Fibroblast of lung (primary cell): Measurements from ENCODE around the gene CLMN. TPM values are rescaled to one million over a fixed set of nuclear protein-coding genes. Genes with fewer than 3 reads are reported as not detected.

Experiments used
- DNase-seq, 2 donors: peaks; one replicate each; pipeline versions ENCODE4 v3.0.0 to v3.0.0-alpha.2; 2010; ENCODE audit warnings: low read depth in 2 of 2
- H2AFZ ChIP-seq: 2 replicates; pipeline ENCODE4 v1.5.1; 2012; ENCODE audit warnings: low read length, control low read depth, inconsistent platforms
- H3K27ac ChIP-seq: 2 replicates; pipeline ENCODE4 v1.5.1; 2011; ENCODE audit warnings: low read length, control low read depth; ENCODE audit not compliant: insufficient read depth
- H3K27me3 ChIP-seq: 2 replicates; pipeline ENCODE4 v1.5.1; 2011; ENCODE audit warnings: mild to moderate bottlenecking, low read length; ENCODE audit not compliant: control insufficient read depth, insufficient read depth
- H3K36me3 ChIP-seq: 2 replicates; pipeline ENCODE4 v1.5.1; 2011; ENCODE audit warnings: low read length; ENCODE audit not compliant: control insufficient read depth, insufficient read depth
- H3K4me1 ChIP-seq: 2 replicates; pipeline ENCODE4 v1.5.1; 2011; ENCODE audit warnings: low read length; ENCODE audit not compliant: control insufficient read depth, insufficient read depth; ENCODE audit errors: extremely low read depth
- H3K4me2 ChIP-seq: 2 replicates; pipeline ENCODE4 v1.5.1; 2011; ENCODE audit warnings: low read length, control low read depth; ENCODE audit not compliant: insufficient read depth; ENCODE audit errors: extremely low read depth
- H3K4me3 ChIP-seq, 4 experiments: fragments of 200-600 bp in 1 of 4; sonication (generic) in 1 of 4; replicated peaks in 1 of 4; 2 replicates each; pipeline ENCODE4 v1.5.1; 2011 to 2016; ENCODE audit warnings: low read length in 4 of 4, low read depth in 3 of 4, mild to moderate bottlenecking in 3 of 4, control low read depth in 2 of 4, inconsistent platforms in 1 of 4, mixed read lengths in 1 of 4; ENCODE audit not compliant: insufficient read depth in 1 of 4; ENCODE audit errors: control extremely low read depth in 1 of 4
- H3K79me2 ChIP-seq: 2 replicates; pipeline ENCODE4 v1.5.1; 2012; ENCODE audit warnings: mild to moderate bottlenecking, low read length, inconsistent platforms; ENCODE audit not compliant: control insufficient read depth, insufficient read depth
- H3K9ac ChIP-seq: 2 replicates; pipeline ENCODE4 v1.5.1; 2011; ENCODE audit warnings: mild to moderate bottlenecking, low read length, control low read depth; ENCODE audit not compliant: insufficient read depth
- H3K9me3 ChIP-seq: 2 replicates; pipeline ENCODE4 v1.5.1; 2012; ENCODE audit warnings: low read depth, low read length; ENCODE audit not compliant: control insufficient read depth, insufficient read depth
- H4K20me1 ChIP-seq: 2 replicates; pipeline ENCODE4 v1.5.1; 2011; ENCODE audit warnings: low read length; ENCODE audit not compliant: control insufficient read depth, insufficient read depth; ENCODE audit errors: extremely low read depth
- CTCF ChIP-seq, 2 donors: IDR thresholded peaks in 1 of 2; conservative IDR thresholded peaks in 1 of 2; 1 replicate in 1 of 2; 2 replicates in 1 of 2; pipeline ENCODE4 v1.5.1; 2011 to 2012; ENCODE audit warnings: low read length in 2 of 2, control low read depth in 1 of 2, inconsistent platforms in 1 of 2, low read depth in 1 of 2, mild to moderate bottlenecking in 1 of 2
- EZH2 ChIP-seq: IDR thresholded peaks from 2 replicates; pipeline ENCODE4 v1.5.1; 2012; ENCODE audit warnings: low read length, control low read depth, mild to moderate bottlenecking; ENCODE audit errors: missing control alignments
- polyA plus RNA-seq, 2 donors: library from polyadenylated mRNA; depleted of rRNA in 1 of 2; stranded (reverse) in 1 of 2; unstranded in 1 of 2; fragments of >200 nt; gene quantifications; 2 replicates each; pipeline ENCODE4 v1.2.1, GENCODE V29; 2011 to 2012; ENCODE audit warnings: missing spikeins in 1 of 2
- total RNA-seq: library from RNA; depleted of rRNA; stranded (reverse); fragments of >200 nt; gene quantifications from 2 replicates; pipeline ENCODE4 v1.2.1, GENCODE V29; 2014

CLMN gene
- total and polyA plus RNA-seq, 2 donors (not counting 1 experiment from before 2014, with no cell fraction given): 0.83 to 2.7 TPM

GRCh38 chr14:95348395-95349080, 28.8 kb upstream of the CLMN start:
- H2AFZ ChIP-seq: no peak overlapping the region
- no peaks in the 10 kb centered on the region for H3K79me2 ChIP-seq
- no peak overlapping the region for H3K4me2 ChIP-seq
- H3K9ac ChIP-seq: no peak overlapping the region
- no peak for DNase-seq
- no peaks in the 10 kb centered on the region for H4K20me1 ChIP-seq
- H3K4me3 ChIP-seq: no peak overlapping the region
- no peaks in the 10 kb centered on the region for H3K9me3 ChIP-seq
- no peak overlapping the region for H3K27ac ChIP-seq
- H3K4me1 ChIP-seq: no peaks in the 10 kb centered on the region
- no peaks in the 10 kb centered on the region for H3K36me3 ChIP-seq
- no peaks in the 10 kb centered on the region for H3K27me3 ChIP-seq
- TF ChIP-seq EZH2 (no peak), CTCF (conservative IDR thresholded peaks at IDR 0.05 in 1 of 2, IDR thresholded peaks at IDR 0.05 in 1 of 2; ENCODE audit: low read depth in 1 of 2, low read length in 2 of 2) (no peak)

GRCh38 chr14:95346820-95347219, 27.1 kb upstream of the CLMN start:
- H3K4me2 ChIP-seq: no peak overlapping the region
- no peak overlapping the region for H2AFZ ChIP-seq
- H3K27me3 ChIP-seq: no peaks in the 10 kb centered on the region
- DNase-seq: peak in 1 of 2 donors; percentile 19
- no peaks in the 10 kb centered on the region for H3K79me2 ChIP-seq
- no peak overlapping the region for H3K27ac ChIP-seq
- no peaks in the 10 kb centered on the region for H3K4me1 ChIP-seq
- H3K36me3 ChIP-seq: no peaks in the 10 kb centered on the region
- H3K9ac ChIP-seq: no peak overlapping the region
- no peaks in the 10 kb centered on the region for H3K9me3 ChIP-seq
- TF ChIP-seq EZH2 (no peak), CTCF (conservative IDR thresholded peaks at IDR 0.05 in 1 of 2, IDR thresholded peaks at IDR 0.05 in 1 of 2; ENCODE audit: low read depth in 1 of 2, low read length in 2 of 2) (no peak)
- H3K4me3 ChIP-seq: no peak overlapping the region
- no peaks in the 10 kb centered on the region for H4K20me1 ChIP-seq

- DNase-seq: no peak
- H3K27me3 ChIP-seq: no peaks in the 10 kb centered on the region
- H4K20me1 ChIP-seq: no peaks in the 10 kb centered on the region
Observed at GRCh38 chr14:95346266-95346665, 26.6 kb upstream of the CLMN start.

More at GRCh38 chr14:95346266-95346665, 26.6 kb upstream of the CLMN start:
- H3K4me1 ChIP-seq: no peaks in the 10 kb centered on the region
- H3K4me2 ChIP-seq: no peak overlapping the region
- no peaks in the 10 kb centered on the region for H3K36me3 ChIP-seq
- H3K9me3 ChIP-seq: no peaks in the 10 kb centered on the region
- H3K4me3 ChIP-seq: no peak overlapping the region
- no peaks in the 10 kb centered on the region for H3K79me2 ChIP-seq
- H3K27ac ChIP-seq: no peak overlapping the region
- H2AFZ ChIP-seq: no peak overlapping the region
- TF ChIP-seq EZH2: no peak
- no peak for TF ChIP-seq CTCF (conservative IDR thresholded peaks at IDR 0.05 in 1 of 2, IDR thresholded peaks at IDR 0.05 in 1 of 2; ENCODE audit: low read depth in 1 of 2, low read length in 2 of 2)
- no peak overlapping the region for H3K9ac ChIP-seq
